Measurements from ENCODE around the gene SEMA5A.
A peak's percentile ranks its signal among the peaks of the same experiment; 100 is the strongest.

The SEMA5A gene

DNA sequence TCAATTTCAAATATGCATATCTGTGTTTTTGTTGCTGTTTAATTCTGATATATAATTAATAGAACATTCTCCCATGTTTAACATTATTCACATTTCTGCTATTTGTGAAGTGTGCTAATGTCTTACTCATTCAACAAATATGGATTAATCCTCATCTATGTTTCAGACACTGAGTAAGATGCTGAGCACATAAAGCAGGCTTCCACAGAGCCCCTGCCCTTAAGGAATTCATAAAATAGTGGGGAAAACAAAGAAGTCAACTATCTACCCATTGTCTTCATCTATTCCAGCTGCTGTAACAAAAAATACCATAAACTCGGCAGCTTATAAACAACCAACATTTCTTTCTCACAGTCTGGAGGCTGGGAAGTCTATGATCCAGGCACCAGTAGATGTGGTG, 333.3 kb downstream of the SEMA5A start:
- DNase-seq: no peak
- no peaks in the 10 kb centered on the region for H3K27me3 ChIP-seq (ENCODE audit: insufficient read depth, low read length, poor library complexity)
- no peak overlapping the region for H2BK15ac ChIP-seq (replicated peaks; ENCODE audit: low read depth)
- no peaks in the 10 kb centered on the region for H3K79me1 ChIP-seq (ENCODE audit: low read length)
- no peak overlapping the region for H4K8ac ChIP-seq (ENCODE audit: low read depth, low read length)
- no peaks in the 10 kb centered on the region for H3K79me2 ChIP-seq (ENCODE audit: control insufficient read depth, insufficient read depth, low read length)
- no peak overlapping the region for H3K27ac ChIP-seq (ENCODE audit: low read depth, low read length)
- no peak overlapping the region for H3K4me3 ChIP-seq (ENCODE audit: low read length)
- no peak overlapping the region for H3K56ac ChIP-seq (ENCODE audit: low read length)
- no peak overlapping the region for H3K23ac ChIP-seq (ENCODE audit: low read length)
- H3K9ac ChIP-seq (ENCODE audit: low read length): no peak overlapping the region
- no peaks in the 10 kb centered on the region for H3K36me3 ChIP-seq (ENCODE audit: control insufficient read depth, insufficient read depth, low read length)
- H3K4ac ChIP-seq (ENCODE audit: low read depth, low read length): no peak overlapping the region
- no peak overlapping the region for H3K4me2 ChIP-seq (ENCODE audit: low read length)
- no peak overlapping the region for H2BK120ac ChIP-seq (ENCODE audit: low read depth, low read length)
- H3K18ac ChIP-seq (ENCODE audit: low read length): no peak overlapping the region
- no peak overlapping the region for H2AK5ac ChIP-seq (ENCODE audit: low read length)
- H4K5ac ChIP-seq (ENCODE audit: low read length): no peak overlapping the region
- H3K4me1 ChIP-seq (ENCODE audit: control insufficient read depth, low read depth, low read length): peaks cover 3% of the 10 kb centered on the region
- no CpG with 5 or more reads among the region's 1 CpG for WGBS (ENCODE audit: extremely low coverage, insufficient coverage, low lambda C conversion rate)
- H2BK5ac ChIP-seq (ENCODE audit: low read length): no peak overlapping the region

DNA sequence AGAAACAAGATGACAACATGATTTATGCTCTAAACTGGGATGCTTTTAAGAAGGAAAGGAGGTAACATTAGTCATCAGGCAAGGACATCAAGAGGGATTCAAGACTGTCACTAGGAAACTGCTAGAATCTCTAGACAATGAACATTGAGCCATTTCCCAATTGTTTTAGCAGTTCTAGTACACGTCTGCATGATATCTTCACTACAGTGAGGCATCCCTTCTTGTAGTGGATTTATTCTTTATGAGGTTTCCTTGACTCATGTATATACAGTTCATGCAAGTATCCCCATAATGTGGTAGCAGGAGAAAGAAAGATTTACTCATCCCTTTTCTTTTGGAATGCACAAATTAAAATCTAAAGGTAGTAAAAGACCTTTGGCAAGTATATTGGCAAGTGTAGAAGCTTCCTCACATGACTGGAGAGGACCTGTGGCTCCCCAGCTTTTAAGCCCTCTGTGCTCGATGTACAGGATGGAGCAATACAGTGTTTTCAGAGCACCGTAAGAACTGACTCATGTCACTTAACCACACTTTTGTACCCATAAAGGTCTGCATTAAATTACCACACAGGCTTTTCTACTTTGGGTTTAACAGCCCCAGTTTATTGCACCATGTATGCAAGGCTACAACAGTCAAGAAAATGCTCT, 335.9 kb downstream of the SEMA5A start:
- H3K27ac ChIP-seq (ENCODE audit: low read depth, low read length): no peak overlapping the region
- no peak overlapping the region for H2BK5ac ChIP-seq (ENCODE audit: low read length)
- no peaks in the 10 kb centered on the region for H3K79me1 ChIP-seq (ENCODE audit: low read length)
- no peak overlapping the region for H3K18ac ChIP-seq (ENCODE audit: low read length)
- H2AK5ac ChIP-seq (ENCODE audit: low read length): no peak overlapping the region
- DNase-seq: no peak
- no peak overlapping the region for H4K8ac ChIP-seq (ENCODE audit: low read depth, low read length)
- H4K5ac ChIP-seq (ENCODE audit: low read length): no peak overlapping the region
- H3K4me1 ChIP-seq (ENCODE audit: control insufficient read depth, low read depth, low read length): peaks cover 3% of the 10 kb centered on the region
- no peaks in the 10 kb centered on the region for H3K27me3 ChIP-seq (ENCODE audit: insufficient read depth, low read length, poor library complexity)
- H2BK15ac ChIP-seq (replicated peaks; ENCODE audit: low read depth): no peak overlapping the region
- no peak overlapping the region for H3K4me2 ChIP-seq (ENCODE audit: low read length)
- H3K4ac ChIP-seq (ENCODE audit: low read depth, low read length): no peak overlapping the region
- H3K9ac ChIP-seq (ENCODE audit: low read length): no peak overlapping the region
- no peak overlapping the region for H3K23ac ChIP-seq (ENCODE audit: low read length)
- no peak overlapping the region for H3K56ac ChIP-seq (ENCODE audit: low read length)
- H3K4me3 ChIP-seq (ENCODE audit: low read length): no peak overlapping the region
- H3K79me2 ChIP-seq (ENCODE audit: control insufficient read depth, insufficient read depth, low read length): no peaks in the 10 kb centered on the region
- WGBS (ENCODE audit: extremely low coverage, insufficient coverage, low lambda C conversion rate): no CpG with 5 or more reads among the region's 3 CpGs
- H2BK120ac ChIP-seq (ENCODE audit: low read depth, low read length): no peak overlapping the region
- H3K36me3 ChIP-seq (ENCODE audit: control insufficient read depth, insufficient read depth, low read length): no peaks in the 10 kb centered on the region

DNA sequence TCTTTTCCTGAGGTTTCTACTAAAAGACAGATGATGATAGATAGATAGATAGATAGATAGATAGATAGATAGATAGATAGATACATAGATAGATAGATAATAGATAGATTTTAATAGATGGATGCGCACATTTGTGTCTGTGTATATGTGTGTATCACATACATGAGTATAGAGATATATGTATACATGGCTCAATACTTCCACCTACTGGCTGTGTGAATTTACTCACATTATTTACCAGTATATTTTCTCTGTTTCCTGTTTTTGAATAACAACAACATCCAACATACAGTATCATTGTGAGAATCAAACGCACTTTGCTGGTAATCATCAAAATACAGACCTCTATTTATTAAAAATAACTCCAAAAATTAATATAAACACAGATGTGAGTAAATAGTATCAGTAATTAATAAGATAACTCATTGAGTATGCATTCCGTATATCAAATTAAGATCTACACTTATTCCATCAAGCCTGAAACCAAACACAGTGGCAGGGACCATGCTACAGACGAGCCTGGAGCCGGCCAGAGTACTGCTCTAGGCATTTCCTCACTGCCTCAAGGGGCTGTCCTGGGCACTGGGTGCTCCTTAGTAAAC, 338.0 kb downstream of the SEMA5A start:
- no peak overlapping the region for H4K5ac ChIP-seq (ENCODE audit: low read length)
- no peaks in the 10 kb centered on the region for H3K4me1 ChIP-seq (ENCODE audit: control insufficient read depth, low read depth, low read length)
- no peak overlapping the region for H4K8ac ChIP-seq (ENCODE audit: low read depth, low read length)
- no peaks in the 10 kb centered on the region for H3K79me2 ChIP-seq (ENCODE audit: control insufficient read depth, insufficient read depth, low read length)
- no peak overlapping the region for H3K23ac ChIP-seq (ENCODE audit: low read length)
- no peak overlapping the region for H3K9ac ChIP-seq (ENCODE audit: low read length)
- WGBS (ENCODE audit: extremely low coverage, insufficient coverage, low lambda C conversion rate): 100% methylated on average over 1 of the region's 5 CpGs
- no peak overlapping the region for H2AK5ac ChIP-seq (ENCODE audit: low read length)
- no peaks in the 10 kb centered on the region for H3K79me1 ChIP-seq (ENCODE audit: low read length)
- no peak overlapping the region for H2BK120ac ChIP-seq (ENCODE audit: low read depth, low read length)
- peak; percentile 28 for DNase-seq
- no peaks in the 10 kb centered on the region for H3K36me3 ChIP-seq (ENCODE audit: control insufficient read depth, insufficient read depth, low read length)
- H3K4me2 ChIP-seq (ENCODE audit: low read length): no peak overlapping the region
- no peak overlapping the region for H3K18ac ChIP-seq (ENCODE audit: low read length)
- H3K27ac ChIP-seq (ENCODE audit: low read depth, low read length): no peak overlapping the region
- H2BK15ac ChIP-seq (replicated peaks; ENCODE audit: low read depth): no peak overlapping the region
- H2BK5ac ChIP-seq (ENCODE audit: low read length): no peak overlapping the region
- no peaks in the 10 kb centered on the region for H3K27me3 ChIP-seq (ENCODE audit: insufficient read depth, low read length, poor library complexity)
- H3K4me3 ChIP-seq (ENCODE audit: low read length): no peak overlapping the region
- no peak overlapping the region for H3K4ac ChIP-seq (ENCODE audit: low read depth, low read length)
- no peak overlapping the region for H3K56ac ChIP-seq (ENCODE audit: low read length)

DNA sequence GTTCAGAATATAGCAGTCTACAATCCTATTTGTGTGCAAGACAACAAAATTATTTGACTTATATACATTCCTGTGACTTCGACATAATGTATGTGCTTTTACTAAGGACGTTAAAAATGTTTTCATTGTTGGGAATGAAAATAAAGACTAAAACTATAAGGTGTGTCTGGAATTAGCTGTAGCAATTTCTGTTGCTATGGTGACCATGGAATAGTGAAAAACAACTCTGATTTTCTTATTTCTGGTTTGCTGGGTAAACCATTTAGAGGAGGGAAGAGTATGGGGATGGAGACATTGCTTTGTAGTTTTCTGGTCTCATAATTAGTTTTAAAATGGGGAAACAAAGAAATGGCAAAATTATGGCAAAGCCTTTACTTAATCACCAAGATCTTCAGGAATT, 343.2 kb downstream of the SEMA5A start:
- Histone ChIP-seq H2BK120ac (ENCODE audit: low read depth, low read length) (no peak overlapping the region), H3K79me2 (ENCODE audit: control insufficient read depth, insufficient read depth, low read length) (no peaks in the 10 kb centered on the region), H3K4me3 (ENCODE audit: low read length) (no peak overlapping the region), H3K56ac (ENCODE audit: low read length) (no peak overlapping the region), H3K36me3 (ENCODE audit: control insufficient read depth, insufficient read depth, low read length) (no peaks in the 10 kb centered on the region), H4K8ac (ENCODE audit: low read depth, low read length) (no peak overlapping the region), H3K27ac (ENCODE audit: low read depth, low read length) (no peak overlapping the region), H3K4ac (ENCODE audit: low read depth, low read length) (no peak overlapping the region), H3K79me1 (ENCODE audit: low read length) (no peaks in the 10 kb centered on the region), H3K4me1 (ENCODE audit: control insufficient read depth, low read depth, low read length) (no peaks in the 10 kb centered on the region), H3K4me2 (ENCODE audit: low read length) (no peak overlapping the region), H4K5ac (ENCODE audit: low read length) (no peak overlapping the region), H3K18ac (ENCODE audit: low read length) (no peak overlapping the region), H3K23ac (ENCODE audit: low read length) (no peak overlapping the region), H2AK5ac (ENCODE audit: low read length) (no peak overlapping the region), H2BK15ac (replicated peaks; ENCODE audit: low read depth) (no peak overlapping the region), H3K9ac (ENCODE audit: low read length) (no peak overlapping the region), H2BK5ac (ENCODE audit: low read length) (no peak overlapping the region), H3K27me3 (ENCODE audit: insufficient read depth, low read length, poor library complexity) (no peaks in the 10 kb centered on the region)
- no CpG with 5 or more reads among the region's 2 CpGs for WGBS (ENCODE audit: extremely low coverage, insufficient coverage, low lambda C conversion rate)
- DNase-seq: no peak

DNA sequence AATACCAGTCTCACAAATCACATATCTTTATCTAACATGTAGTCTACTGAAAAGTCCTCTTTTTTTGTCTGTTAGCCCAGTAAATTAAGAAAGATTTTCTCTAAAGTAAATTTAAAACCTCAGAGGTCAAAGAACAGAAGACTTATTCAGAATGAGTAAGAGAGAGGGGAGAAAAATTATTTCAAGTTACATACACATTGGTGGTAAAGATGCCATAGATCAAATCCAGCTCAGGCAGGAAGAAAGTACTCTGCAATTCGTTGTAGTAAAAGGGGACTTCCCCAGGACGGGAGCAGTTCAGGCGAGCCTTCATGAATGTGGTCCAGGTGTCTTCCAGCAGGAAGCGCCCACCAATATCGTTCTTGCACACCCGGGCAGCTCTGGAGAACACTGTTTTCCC, 344.1 kb downstream of the SEMA5A start:
- Histone ChIP-seq H3K36me3 (ENCODE audit: control insufficient read depth, insufficient read depth, low read length) (no peaks in the 10 kb centered on the region), H3K9ac (ENCODE audit: low read length) (no peak overlapping the region), H3K4me1 (ENCODE audit: control insufficient read depth, low read depth, low read length) (peaks cover 3% of the 10 kb centered on the region), H2AK5ac (ENCODE audit: low read length) (no peak overlapping the region), H3K27me3 (ENCODE audit: insufficient read depth, low read length, poor library complexity) (no peaks in the 10 kb centered on the region), H2BK120ac (ENCODE audit: low read depth, low read length) (no peak overlapping the region), H3K4ac (ENCODE audit: low read depth, low read length) (no peak overlapping the region), H4K5ac (ENCODE audit: low read length) (no peak overlapping the region), H3K79me1 (ENCODE audit: low read length) (no peaks in the 10 kb centered on the region), H4K8ac (ENCODE audit: low read depth, low read length) (no peak overlapping the region), H3K23ac (ENCODE audit: low read length) (no peak overlapping the region), H3K18ac (ENCODE audit: low read length) (no peak overlapping the region), H3K56ac (ENCODE audit: low read length) (no peak overlapping the region), H3K27ac (ENCODE audit: low read depth, low read length) (no peak overlapping the region), H3K4me2 (ENCODE audit: low read length) (no peak overlapping the region), H3K79me2 (ENCODE audit: control insufficient read depth, insufficient read depth, low read length) (no peaks in the 10 kb centered on the region), H3K4me3 (ENCODE audit: low read length) (no peak overlapping the region), H2BK5ac (ENCODE audit: low read length) (no peak overlapping the region), H2BK15ac (replicated peaks; ENCODE audit: low read depth) (no peak overlapping the region)
- DNase-seq: no peak
- no CpG with 5 or more reads among the region's 6 CpGs for WGBS (ENCODE audit: extremely low coverage, insufficient coverage, low lambda C conversion rate)

DNA sequence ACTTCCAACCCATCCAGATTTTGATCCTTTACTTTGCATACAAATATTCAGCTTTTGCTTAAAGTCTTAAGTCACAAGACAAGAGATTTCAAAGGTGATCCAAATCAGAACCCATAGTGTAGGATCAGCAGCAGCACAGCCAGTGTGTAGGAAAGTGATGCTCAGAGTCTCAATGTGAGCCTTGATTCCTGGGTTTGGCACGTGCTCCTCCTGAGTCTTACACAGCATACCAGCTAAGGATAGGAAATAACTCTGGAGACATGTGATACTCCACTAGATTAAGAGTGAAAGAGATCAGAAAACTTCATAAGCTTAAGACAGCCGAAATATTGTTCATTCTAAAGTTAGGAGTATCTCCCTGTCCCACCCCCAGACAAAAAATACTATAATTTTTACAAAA, 344.9 kb downstream of the SEMA5A start:
- H3K79me1 ChIP-seq (ENCODE audit: low read length): no peaks in the 10 kb centered on the region
- H3K36me3 ChIP-seq (ENCODE audit: control insufficient read depth, insufficient read depth, low read length): no peaks in the 10 kb centered on the region
- DNase-seq: no peak
- no peak overlapping the region for H2BK5ac ChIP-seq (ENCODE audit: low read length)
- H3K56ac ChIP-seq (ENCODE audit: low read length): no peak overlapping the region
- H3K18ac ChIP-seq (ENCODE audit: low read length): no peak overlapping the region
- H3K4me2 ChIP-seq (ENCODE audit: low read length): no peak overlapping the region
- no peak overlapping the region for H2AK5ac ChIP-seq (ENCODE audit: low read length)
- H2BK120ac ChIP-seq (ENCODE audit: low read depth, low read length): no peak overlapping the region
- no peak overlapping the region for H3K27ac ChIP-seq (ENCODE audit: low read depth, low read length)
- H3K4me3 ChIP-seq (ENCODE audit: low read length): no peak overlapping the region
- WGBS (ENCODE audit: extremely low coverage, insufficient coverage, low lambda C conversion rate): no CpG with 5 or more reads among the region's 2 CpGs
- no peak overlapping the region for H4K8ac ChIP-seq (ENCODE audit: low read depth, low read length)
- no peak overlapping the region for H2BK15ac ChIP-seq (replicated peaks; ENCODE audit: low read depth)
- H3K79me2 ChIP-seq (ENCODE audit: control insufficient read depth, insufficient read depth, low read length): no peaks in the 10 kb centered on the region
- H3K4ac ChIP-seq (ENCODE audit: low read depth, low read length): no peak overlapping the region
- no peaks in the 10 kb centered on the region for H3K27me3 ChIP-seq (ENCODE audit: insufficient read depth, low read length, poor library complexity)
- H3K4me1 ChIP-seq (ENCODE audit: control insufficient read depth, low read depth, low read length): peaks cover 3% of the 10 kb centered on the region
- no peak overlapping the region for H4K5ac ChIP-seq (ENCODE audit: low read length)
- H3K9ac ChIP-seq (ENCODE audit: low read length): no peak overlapping the region
- no peak overlapping the region for H3K23ac ChIP-seq (ENCODE audit: low read length)
